K562 (cell line): ENCODE data around the gene SLC29A3. TPM values are rescaled to one million over a fixed set of nuclear protein-coding genes. Genes with fewer than 3 reads are reported as not detected.
A peak's percentile ranks its signal among the peaks of the same experiment; 100 is the strongest.

Source experiments
- ATAC-seq: fragments of 200-7000 bp; cut with Tn5 transposase; 3 replicates; pipeline ENCODE4 v1.9.1; 2020; ENCODE audit warnings: moderate library complexity
- BruUV-seq: library from RNA; stranded (reverse); fragments of 400-500 nt; replicated peaks from 2 replicates; lab custom pipeline; 2021; lab: Mats Ljungman, UMichigan
- CTCF ChIA-PET: fragments of 300-600 bp; formaldehyde crosslinking; extraction: SDS; loops from one replicate; lab custom pipeline; 2021; ENCODE audit warnings: low intra/inter-chr PET ratio; lab: Yijun Ruan, JAX
- POLR2A ChIA-PET: fragments of 300-600, 350-650 bp; sonication (Branson Sonifier 250); formaldehyde crosslinking; extraction: SDS; loops from one replicate; lab custom pipeline; 2021; ENCODE audit warnings: antibody characterized with exemption, inconsistent platforms; lab: Yijun Ruan, JAX
- DNase-seq, 4 experiments: peaks; one replicate each; pipeline versions ENCODE4 v3.0.0 to v3.0.0-alpha.2; 2011 to 2018; ENCODE audit warnings: low spot score in 3 of 4, mixed read lengths in 3 of 4; ENCODE audit errors: extremely low read depth in 1 of 4
- FAIRE-seq: peaks from 2 replicates; lab custom pipeline; 2011; peaks lifted over from hg19 to GRCh38; lab: Jason Lieb, UNC
- H2AFZ ChIP-seq: 2 replicates; pipeline ENCODE4 v1.6.0; 2011; ENCODE audit warnings: low read depth, low read length, control low read depth, inconsistent platforms
- H3K27ac ChIP-seq: fragments of 200-600 bp; 3 replicates; pipeline ENCODE4 v1.8.0; 2011; ENCODE audit warnings: low read depth, mild to moderate bottlenecking, control low read depth, inconsistent platforms, low read length, moderate library complexity, mixed read lengths; ENCODE audit errors: extremely low read depth
- H3K27me3 ChIP-seq, 2 experiments: fragments of 300-600 bp in 1 of 2; 2 replicates in 1 of 2; 3 replicates in 1 of 2; pipeline versions ENCODE4 v1.6.0 to v1.8.0; 2011; ENCODE audit warnings: inconsistent platforms in 2 of 2, low read length in 2 of 2, mild to moderate bottlenecking in 1 of 2, mixed read lengths in 1 of 2, moderate library complexity in 1 of 2; ENCODE audit not compliant: control insufficient read depth in 2 of 2, insufficient read depth in 2 of 2
- H3K36me3 ChIP-seq: fragments of 300-600 bp; 3 replicates; pipeline ENCODE4 v1.8.0; 2011; ENCODE audit warnings: mild to moderate bottlenecking, low read length, inconsistent platforms; ENCODE audit not compliant: control insufficient read depth, insufficient read depth
- H3K4me1 ChIP-seq, 2 experiments: fragments of 200-600 bp in 1 of 2; replicated peaks in 1 of 2; 2 replicates in 1 of 2; 3 replicates in 1 of 2; pipeline versions ENCODE4 v1.5.1 to v1.8.0; 2011; ENCODE audit warnings: inconsistent platforms in 2 of 2, low read length in 2 of 2, mild to moderate bottlenecking in 1 of 2, mixed read lengths in 1 of 2, moderate library complexity in 1 of 2; ENCODE audit not compliant: control insufficient read depth in 2 of 2, insufficient read depth in 2 of 2
- H3K4me2 ChIP-seq: 2 replicates; pipeline ENCODE4 v1.6.1; 2011; ENCODE audit warnings: low read length, control low read depth, inconsistent platforms, mixed read lengths; ENCODE audit not compliant: insufficient read depth
- H3K4me3 ChIP-seq: fragments of 200-600 bp; sonication (generic), shearing (Covaris generic); 2 replicates; pipeline ENCODE4 v1.5.1; 2016; ENCODE audit warnings: control low read depth, inconsistent platforms
- H3K79me2 ChIP-seq: fragments of 200-600 bp; 3 replicates; pipeline ENCODE4 v1.8.0; 2011; ENCODE audit warnings: low read length, inconsistent platforms; ENCODE audit not compliant: control insufficient read depth, insufficient read depth
- H3K9ac ChIP-seq, 2 experiments: 2 replicates each; pipeline versions ENCODE4 v1.6.0 to v1.6.1; 2011; ENCODE audit warnings: low read depth in 2 of 2, low read length in 2 of 2, control low read depth in 1 of 2, inconsistent platforms in 1 of 2, mild to moderate bottlenecking in 1 of 2, mixed read lengths in 1 of 2; ENCODE audit not compliant: insufficient read depth in 1 of 2
- H3K9me1 ChIP-seq: one replicate; pipeline ENCODE4 v1.6.0; 2011; ENCODE audit warnings: inconsistent platforms, mild to moderate bottlenecking, low read length, moderate library complexity; ENCODE audit not compliant: control insufficient read depth, insufficient read depth
- H3K9me3 ChIP-seq: replicated peaks from 2 replicates; pipeline ENCODE4 v1.5.1; 2011; ENCODE audit warnings: low read depth, low read length, inconsistent platforms; ENCODE audit not compliant: control insufficient read depth, insufficient read depth
- H4K20me1 ChIP-seq: replicated peaks from 2 replicates; pipeline ENCODE4 v1.6.1; 2011; ENCODE audit warnings: low read length, inconsistent platforms, mixed read lengths; ENCODE audit not compliant: control insufficient read depth, insufficient read depth
- ARID2 ChIP-seq: fragments of 450-650 bp; IDR thresholded peaks from 2 replicates; pipeline ENCODE4 v1.6.1; 2017; ENCODE audit warnings: antibody characterized with exemption, mild to moderate bottlenecking
- CC2D1A ChIP-seq: fragments of 450-650 bp; IDR thresholded peaks from 2 replicates; pipeline ENCODE4 v1.6.1; 2017; ENCODE audit warnings: mild to moderate bottlenecking
- DDX20 ChIP-seq: fragments of 450-650 bp; IDR thresholded peaks from 2 replicates; pipeline ENCODE4 v1.6.1; 2016; ENCODE audit warnings: missing genetic modification characterization, low read depth, mild to moderate bottlenecking, missing compliant biosample characterization, moderate library complexity
- MECOM ChIP-seq: fragments of 250-450 bp; sonication (Bioruptor Pico); IDR thresholded peaks from 2 replicates; pipeline ENCODE4 v1.8.0; 2022; ENCODE audit warnings: inconsistent platforms
- NRF1 ChIP-seq, 2 experiments: fragments of 450-650 bp; IDR thresholded peaks in 1 of 2; conservative IDR thresholded peaks in 1 of 2; 2 replicates each; pipeline ENCODE4 v1.6.1; 2014; ENCODE audit warnings: mild to moderate bottlenecking in 2 of 2
- RAD21 ChIP-seq, 2 experiments: fragments of 250-450 bp in 1 of 2; fragments of 450-650 bp in 1 of 2; sonication (Bioruptor Pico) in 1 of 2; formaldehyde crosslinking in 1 of 2; IDR thresholded peaks in 1 of 2; conservative IDR thresholded peaks in 1 of 2; 2 replicates each; pipeline versions ENCODE4 v1.4.0 to v1.8.0; 2020 to 2022; ENCODE audit warnings: mild to moderate bottlenecking in 2 of 2, moderate library complexity in 1 of 2
- RAD51 ChIP-seq: fragments of 450-650 bp; IDR thresholded peaks from 2 replicates; pipeline ENCODE4 v1.7.1; 2016; ENCODE audit warnings: low read depth, mild to moderate bottlenecking, borderline replicate concordance
- RFX1 ChIP-seq: fragments of 450-650 bp; IDR thresholded peaks from 2 replicates; pipeline ENCODE4 v1.6.1; 2016; ENCODE audit warnings: mild to moderate bottlenecking, moderate library complexity
- SMARCE1 ChIP-seq: fragments of 450-650 bp; IDR thresholded peaks from 2 replicates; pipeline ENCODE4 v1.7.1; 2016; ENCODE audit warnings: mild to moderate bottlenecking
- SMC3 ChIP-seq: conservative IDR thresholded peaks from 2 replicates; pipeline ENCODE4 v1.6.1; 2011; ENCODE audit warnings: low read depth, low read length, improper control_type of control experiment; ENCODE audit not compliant: insufficient read depth
- SOX6 ChIP-seq: fragments of 450-650 bp; IDR thresholded peaks from 2 replicates; pipeline ENCODE4 v1.6.1; 2014; ENCODE audit warnings: mild to moderate bottlenecking
- ZNF197 ChIP-seq: fragments of 200-800 bp; sonication (Bioruptor generic); IDR thresholded peaks from 2 replicates; pipeline ENCODE4 v1.6.1; 2016; ENCODE audit warnings: low read depth, missing genetic modification characterization, missing compliant biosample characterization
- WGBS: fragments of 100-300 bp; shearing (Covaris generic); methylation state at CpG from one replicate; pipeline ENCODE4 v1.1.6; 2016; ENCODE audit warnings: low coverage, mixed read lengths; ENCODE audit not compliant: insufficient coverage; ENCODE audit errors: missing lambda C conversion rate; 5-methylcytosine and 5-hydroxymethylcytosine counted together
- in situ Hi-C: fragments of 300-500 bp; cut with MboI; formaldehyde crosslinking; loops from 4 replicates; pipeline ENCODE4 v1.15.0; 2018; ENCODE audit warnings: inconsistent platforms, mixed read lengths
- intact Hi-C: fragments of 100-400 bp; cut with micrococcal nuclease; formaldehyde crosslinking; loops from 2 replicates; pipeline ENCODE4 v1.14.2; 2022
- polyA plus RNA-seq, 8 experiments: library from polyadenylated mRNA; depleted of rRNA in 4 of 8; stranded (reverse) in 5 of 8; unstranded in 3 of 8; fragments of >200 nt; fragmentation: Nextera tagmentation in 2 of 8; fragmentation: Illumina TruSeq in 1 of 8; extraction: Ambion mirVana in 2 of 8; extraction: Trizol in 1 of 8; gene quantifications; 2 replicates each; pipeline versions ENCODE4 v1.2.1 to v1.2.3, GENCODE V29; 2011 to 2014; ENCODE audit warnings: inconsistent platforms in 1 of 8, missing spikeins in 1 of 8
- total RNA-seq, 7 experiments: library from RNA; depleted of rRNA in 6 of 7; stranded (reverse); fragments of >200 nt in 6 of 7; fragmentation: Illumina TruSeq in 2 of 7; extraction: Trizol in 2 of 7; gene quantifications; 2 replicates each; pipeline versions ENCODE4 v1.2.1 to v1.2.3, GENCODE V29; 2011 to 2021; ENCODE audit warnings: low replicate concordance in 1 of 7
- TF ChIP-seq, protein P1 (sequence below), 3 experiments: IDR thresholded peaks in 2 of 3; conservative IDR thresholded peaks in 1 of 3; 2 replicates each; pipeline ENCODE4 v1.5.1; 2011 to 2012; ENCODE audit warnings: low read length in 3 of 3, mild to moderate bottlenecking in 3 of 3, control low read depth in 2 of 3, improper control_type of control experiment in 1 of 3, inconsistent platforms in 1 of 3, low read depth in 1 of 3, mixed read lengths in 1 of 3, moderate library complexity in 1 of 3; ENCODE audit not compliant: insufficient read depth in 2 of 3
- TF ChIP-seq, protein P2 (sequence below): fragments of 200-800 bp; sonication (Bioruptor generic); IDR thresholded peaks from 2 replicates; pipeline ENCODE4 v1.6.1; 2017; ENCODE audit warnings: missing genetic modification characterization, missing compliant biosample characterization
- TF ChIP-seq, protein P3 (sequence below), 2 experiments: IDR thresholded peaks; 2 replicates each; pipeline ENCODE4 v1.6.1; 2011; ENCODE audit warnings: borderline replicate concordance in 1 of 2, control low read depth in 1 of 2, low read depth in 1 of 2, low read length in 1 of 2, mild to moderate bottlenecking in 1 of 2, mixed read lengths in 1 of 2, moderate library complexity in 1 of 2; ENCODE audit not compliant: insufficient read depth in 1 of 2, insufficient read length in 1 of 2, poor library complexity in 1 of 2, severe bottlenecking in 1 of 2; ENCODE audit errors: extremely low read depth in 1 of 2
- TF ChIP-seq, protein P4 (sequence below): sonication (generic); formaldehyde crosslinking; IDR thresholded peaks from 2 replicates; pipeline ENCODE4 v1.8.1; 2023; ENCODE audit warnings: mild to moderate bottlenecking, missing genetic modification reagents

The SLC29A3 gene
- total and polyA plus RNA-seq, 9 of the 15 experiments (the other 6 are each of a cell fraction or from before 2014, with no cell fraction given) = 2.1 to 10.7 (median 4.6) TPM

DNA sequence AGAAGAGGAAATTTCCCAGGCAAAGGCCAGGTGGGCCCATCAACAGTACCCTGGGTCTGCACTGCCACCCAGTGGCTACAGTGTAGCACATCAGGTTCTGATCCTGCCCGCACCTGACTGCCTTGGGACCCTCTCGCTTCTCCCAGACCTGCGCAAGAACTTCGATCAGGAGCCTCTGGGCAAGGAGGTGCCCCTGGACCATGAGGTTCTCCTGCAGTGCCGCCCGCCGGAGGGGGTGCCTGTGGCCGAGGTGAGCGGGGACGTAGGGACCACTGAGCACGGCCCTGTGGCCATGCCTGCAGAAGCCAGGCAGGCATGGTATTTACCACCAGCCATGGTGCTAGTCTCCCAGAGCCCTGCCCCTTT lies 33.9 kb upstream of the SLC29A3 start:
- H3K79me2 ChIP-seq = no peaks in the 10 kb centered on the region
- no peak overlapping the region for H3K9ac ChIP-seq
- peak; percentile 85 for ATAC-seq
- POLR2A ChIA-PET = interaction anchor here (0.8 to 1.2 kb wide), 4 partner anchors 9 to 31 kb away, joined by 3 read pairs; no protein-coding TSS in a partner anchor
- intact Hi-C loops (loop anchor here (5.0 kb wide), 1 partner anchor 383 kb away; no protein-coding TSS in a partner anchor), in situ Hi-C loops (loop anchor here (5.0 kb wide), 1 partner anchor 363 kb away; no protein-coding TSS in a partner anchor)
- no peak overlapping the region for H3K4me3 ChIP-seq
- DNase-seq = peak; percentile 69 to 87 (median 83)
- H3K9me3 ChIP-seq = no peaks in the 10 kb centered on the region
- no TSS peak for BruUV-seq
- peak; percentile 92 for FAIRE-seq
- H3K27me3 ChIP-seq = peaks cover 0 to 27% of the 10 kb centered on the region in 2 experiments; a peak in 2 of 5 replicates
- no peak overlapping the region for H3K27ac ChIP-seq
- CTCF ChIA-PET = interaction anchor here (0.5 to 3.3 kb wide), 12 partner anchors 13 to 1063 kb away, joined by 3 to 15 read pairs (median 3); no protein-coding TSS in a partner anchor
- H4K20me1 ChIP-seq = peaks cover 15% of the 10 kb centered on the region
- no peaks in the 10 kb centered on the region for H3K36me3 ChIP-seq
- H3K9me1 ChIP-seq = no peaks in the 10 kb centered on the region
- 27% methylated on average over 11 of the region's 11 CpGs for WGBS
- H2AFZ ChIP-seq = no peak overlapping the region
- H3K4me1 ChIP-seq = peaks cover 0 to 12% of the 10 kb centered on the region in 2 experiments; a peak in 3 of 5 replicates
- H3K4me2 ChIP-seq = no peak overlapping the region
- TF ChIP-seq SMARCE1 (no peak), DDX20 (tag) (no peak), MECOM (CRISPR knock-in tag) (no peak), ARID2 (peak; percentile 56), SOX6 (no peak), ZNF197 (CRISPR knock-in tag) (no peak), CC2D1A (0 out of 2 replicates have a peak, but pooled peaks have one; percentile 35), NRF1 (conservative IDR thresholded peaks at IDR 0.05 in 1 of 2, IDR thresholded peaks at IDR 0.05 in 1 of 2) (peak; percentile 29 to 33; a peak in 1 of 4 replicates), RAD51 (no peak), RAD21 (CRISPR knock-in tag; conservative IDR thresholded peaks at IDR 0.05 in 1 of 2, IDR thresholded peaks at IDR 0.05 in 1 of 2) (peak; percentile 79 to 92), SMC3 (peak; percentile 76), RFX1 (no peak)
- TF ChIP-seq, protein P1, sequence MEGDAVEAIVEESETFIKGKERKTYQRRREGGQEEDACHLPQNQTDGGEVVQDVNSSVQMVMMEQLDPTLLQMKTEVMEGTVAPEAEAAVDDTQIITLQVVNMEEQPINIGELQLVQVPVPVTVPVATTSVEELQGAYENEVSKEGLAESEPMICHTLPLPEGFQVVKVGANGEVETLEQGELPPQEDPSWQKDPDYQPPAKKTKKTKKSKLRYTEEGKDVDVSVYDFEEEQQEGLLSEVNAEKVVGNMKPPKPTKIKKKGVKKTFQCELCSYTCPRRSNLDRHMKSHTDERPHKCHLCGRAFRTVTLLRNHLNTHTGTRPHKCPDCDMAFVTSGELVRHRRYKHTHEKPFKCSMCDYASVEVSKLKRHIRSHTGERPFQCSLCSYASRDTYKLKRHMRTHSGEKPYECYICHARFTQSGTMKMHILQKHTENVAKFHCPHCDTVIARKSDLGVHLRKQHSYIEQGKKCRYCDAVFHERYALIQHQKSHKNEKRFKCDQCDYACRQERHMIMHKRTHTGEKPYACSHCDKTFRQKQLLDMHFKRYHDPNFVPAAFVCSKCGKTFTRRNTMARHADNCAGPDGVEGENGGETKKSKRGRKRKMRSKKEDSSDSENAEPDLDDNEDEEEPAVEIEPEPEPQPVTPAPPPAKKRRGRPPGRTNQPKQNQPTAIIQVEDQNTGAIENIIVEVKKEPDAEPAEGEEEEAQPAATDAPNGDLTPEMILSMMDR (IDR thresholded peaks at IDR 0.05 in 2 of 3, conservative IDR thresholded peaks at IDR 0.05 in 1 of 3; ENCODE audit: insufficient read depth in 2 of 3, low read depth in 1 of 3, low read length in 3 of 3) = peak; percentile 82 to 93 (median 86)
- TF ChIP-seq, protein P2, sequence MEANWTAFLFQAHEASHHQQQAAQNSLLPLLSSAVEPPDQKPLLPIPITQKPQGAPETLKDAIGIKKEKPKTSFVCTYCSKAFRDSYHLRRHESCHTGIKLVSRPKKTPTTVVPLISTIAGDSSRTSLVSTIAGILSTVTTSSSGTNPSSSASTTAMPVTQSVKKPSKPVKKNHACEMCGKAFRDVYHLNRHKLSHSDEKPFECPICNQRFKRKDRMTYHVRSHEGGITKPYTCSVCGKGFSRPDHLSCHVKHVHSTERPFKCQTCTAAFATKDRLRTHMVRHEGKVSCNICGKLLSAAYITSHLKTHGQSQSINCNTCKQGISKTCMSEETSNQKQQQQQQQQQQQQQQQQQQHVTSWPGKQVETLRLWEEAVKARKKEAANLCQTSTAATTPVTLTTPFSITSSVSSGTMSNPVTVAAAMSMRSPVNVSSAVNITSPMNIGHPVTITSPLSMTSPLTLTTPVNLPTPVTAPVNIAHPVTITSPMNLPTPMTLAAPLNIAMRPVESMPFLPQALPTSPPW (CRISPR knock-in tag) = no peak
- TF ChIP-seq, protein P3, sequence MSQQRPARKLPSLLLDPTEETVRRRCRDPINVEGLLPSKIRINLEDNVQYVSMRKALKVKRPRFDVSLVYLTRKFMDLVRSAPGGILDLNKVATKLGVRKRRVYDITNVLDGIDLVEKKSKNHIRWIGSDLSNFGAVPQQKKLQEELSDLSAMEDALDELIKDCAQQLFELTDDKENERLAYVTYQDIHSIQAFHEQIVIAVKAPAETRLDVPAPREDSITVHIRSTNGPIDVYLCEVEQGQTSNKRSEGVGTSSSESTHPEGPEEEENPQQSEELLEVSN (IDR thresholded peaks at IDR 0.05; ENCODE audit: borderline replicate concordance in 1 of 2, extremely low read depth in 1 of 2, insufficient read depth in 1 of 2, insufficient read length in 1 of 2, low read depth in 1 of 2, low read length in 1 of 2, poor library complexity in 1 of 2, severe bottlenecking in 1 of 2) = peak in 1 of 2 experiments; percentile 9
- TF ChIP-seq, protein P4, sequence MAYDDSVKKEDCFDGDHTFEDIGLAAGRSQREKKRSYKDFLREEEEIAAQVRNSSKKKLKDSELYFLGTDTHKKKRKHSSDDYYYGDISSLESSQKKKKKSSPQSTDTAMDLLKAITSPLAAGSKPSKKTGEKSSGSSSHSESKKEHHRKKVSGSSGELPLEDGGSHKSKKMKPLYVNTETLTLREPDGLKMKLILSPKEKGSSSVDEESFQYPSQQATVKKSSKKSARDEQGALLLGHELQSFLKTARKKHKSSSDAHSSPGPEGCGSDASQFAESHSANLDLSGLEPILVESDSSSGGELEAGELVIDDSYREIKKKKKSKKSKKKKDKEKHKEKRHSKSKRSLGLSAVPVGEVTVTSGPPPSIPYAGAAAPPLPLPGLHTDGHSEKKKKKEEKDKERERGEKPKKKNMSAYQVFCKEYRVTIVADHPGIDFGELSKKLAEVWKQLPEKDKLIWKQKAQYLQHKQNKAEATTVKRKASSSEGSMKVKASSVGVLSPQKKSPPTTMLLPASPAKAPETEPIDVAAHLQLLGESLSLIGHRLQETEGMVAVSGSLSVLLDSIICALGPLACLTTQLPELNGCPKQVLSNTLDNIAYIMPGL (CRISPR knock-in tag) = no peak
